HepG2 (cell line): ENCODE measurements around the gene IMPG2. TPM values are rescaled to one million over a fixed set of nuclear protein-coding genes. Genes with fewer than 3 reads are reported as not detected.
"Not testable (repeated sequence)": the region's sequence is repeated elsewhere in the genome, so short reads cannot be mapped to it uniquely, and the experiment has no call there.

ENCODE experiments used
- ATAC-seq: fragments of 200-7000 bp; cut with Tn5 transposase; 3 replicates; pipeline ENCODE4 v1.9.1; 2020; ENCODE audit warnings: mild to moderate bottlenecking, moderate library complexity
- BruUV-seq: library from RNA; stranded (reverse); fragments of 400-500 nt; replicated peaks from 2 replicates; lab custom pipeline; 2021; lab: Mats Ljungman, UMichigan
- CTCF ChIA-PET: fragments of 300-600 bp; formaldehyde crosslinking; extraction: SDS; loops from one replicate; lab custom pipeline; 2021; ENCODE audit warnings: low total read pairs, inconsistent platforms, low intra/inter-chr PET ratio; lab: Yijun Ruan, JAX
- POLR2A ChIA-PET: fragments of 350-600 bp; sonication (Branson Sonifier 250); formaldehyde crosslinking; loops from one replicate; lab custom pipeline; 2020; ENCODE audit warnings: antibody characterized with exemption, inconsistent platforms; lab: Yijun Ruan, JAX
- DNase-seq: peaks from one replicate; pipeline ENCODE4 v3.0.0-alpha.2; 2015; ENCODE audit warnings: low spot score
- FAIRE-seq: peaks from 3 replicates; lab custom pipeline; 2011; peaks lifted over from hg19 to GRCh38; lab: Jason Lieb, UNC
- H2AFZ ChIP-seq: one replicate; pipeline ENCODE4 v1.6.1; 2011; ENCODE audit warnings: low read length, inconsistent platforms
- H3K27ac ChIP-seq: fragments of 300-600 bp; 3 replicates; pipeline ENCODE4 v1.8.0; 2011; ENCODE audit warnings: mixed run types, mild to moderate bottlenecking, mixed read lengths, low read length, inconsistent platforms; ENCODE audit not compliant: insufficient read depth; ENCODE audit errors: extremely low read length
- H3K27me3 ChIP-seq, 2 experiments: fragments of 200-600 bp in 1 of 2; 2 replicates in 1 of 2; 3 replicates in 1 of 2; pipeline versions ENCODE4 v1.6.0 to v1.8.0; 2011; ENCODE audit warnings: low read length in 2 of 2, mild to moderate bottlenecking in 2 of 2, moderate library complexity in 2 of 2, inconsistent platforms in 1 of 2; ENCODE audit not compliant: insufficient read depth in 2 of 2, control insufficient read depth in 1 of 2
- H3K36me3 ChIP-seq, 2 experiments: fragments of 200-600 bp in 1 of 2; replicated peaks in 1 of 2; 2 replicates in 1 of 2; 3 replicates in 1 of 2; pipeline versions ENCODE4 v1.5.1 to v1.8.0; 2011; ENCODE audit warnings: low read length in 2 of 2, inconsistent platforms in 1 of 2; ENCODE audit not compliant: insufficient read depth in 2 of 2, control insufficient read depth in 1 of 2
- H3K4me1 ChIP-seq: 2 replicates; pipeline ENCODE4 v1.5.1; 2012; ENCODE audit warnings: low read length, inconsistent platforms; ENCODE audit not compliant: insufficient read depth
- H3K4me2 ChIP-seq: 2 replicates; pipeline ENCODE4 v1.6.0; 2011; ENCODE audit warnings: low read depth, low read length, inconsistent platforms
- H3K4me3 ChIP-seq, 3 experiments: fragments of 200-600 bp in 1 of 3; sonication (generic), shearing (Covaris generic) in 1 of 3; replicated peaks in 1 of 3; 2 replicates each; pipeline ENCODE4 v1.5.1; 2011 to 2016; ENCODE audit warnings: low read length in 3 of 3, inconsistent platforms in 2 of 3, low read depth in 2 of 3, mild to moderate bottlenecking in 2 of 3, control low read depth in 1 of 3, mixed read lengths in 1 of 3; ENCODE audit not compliant: insufficient read depth in 1 of 3
- H3K79me2 ChIP-seq: one replicate; pipeline ENCODE4 v1.6.1; 2011; ENCODE audit warnings: low read length, inconsistent platforms; ENCODE audit not compliant: insufficient read depth
- H3K9ac ChIP-seq: 2 replicates; pipeline ENCODE4 v1.6.0; 2011; ENCODE audit warnings: mild to moderate bottlenecking, low read depth, low read length, inconsistent platforms; ENCODE audit not compliant: insufficient read depth
- H3K9me3 ChIP-seq: 2 replicates; pipeline ENCODE4 v1.5.1; 2012; ENCODE audit warnings: mild to moderate bottlenecking, low read length
- H4K20me1 ChIP-seq: 2 replicates; pipeline ENCODE4 v1.6.0; 2011; ENCODE audit warnings: inconsistent platforms, mild to moderate bottlenecking, low read length, moderate library complexity; ENCODE audit not compliant: insufficient read depth
- GATA4 ChIP-seq: sonication (generic); IDR thresholded peaks from 2 replicates; pipeline ENCODE4 v1.6.1; 2016; ENCODE audit warnings: antibody characterized with exemption, low read depth, borderline replicate concordance
- KDM5B ChIP-seq: sonication (generic); formaldehyde crosslinking; IDR thresholded peaks from 2 replicates; pipeline ENCODE4 v1.4.0; 2020; ENCODE audit warnings: missing genetic modification reagents, mild to moderate bottlenecking, borderline replicate concordance
- RFX5 ChIP-seq: IDR thresholded peaks from 2 replicates; pipeline ENCODE4 v1.6.1; 2011; ENCODE audit warnings: low read depth, low read length, improper control_type of control experiment
- ZNF251 ChIP-seq: sonication (generic); formaldehyde crosslinking; IDR thresholded peaks from 2 replicates; pipeline ENCODE4 v1.9.0; 2021; ENCODE audit warnings: mild to moderate bottlenecking, missing genetic modification reagents
- ZNF362 ChIP-seq: sonication (generic); formaldehyde crosslinking; IDR thresholded peaks from 2 replicates; pipeline ENCODE4 v1.4.0; 2020; ENCODE audit warnings: missing genetic modification reagents, mild to moderate bottlenecking, borderline replicate concordance
- WGBS: methylation state at CpG from one replicate; pipeline ENCODE4 v1.1.6; 2017; ENCODE audit warnings: low lambda C conversion rate; 5-methylcytosine and 5-hydroxymethylcytosine counted together
- in situ Hi-C: cut with HindIII; loops from 2 replicates; pipeline ENCODE4 v1.10.0; 2017; ENCODE audit warnings: low pct_unique_long_range_greater_than_20kb; ENCODE audit not compliant: extremely low pct_ligation_motif_present
- intact Hi-C: fragments of 100-400 bp; cut with micrococcal nuclease; formaldehyde crosslinking; loops from one replicate; pipeline ENCODE4 v1.10.0; 2022; ENCODE audit not compliant: unreplicated experiment
- polyA plus RNA-seq, 8 experiments: library from polyadenylated mRNA; depleted of rRNA in 3 of 8; stranded (reverse) in 7 of 8; unstranded in 1 of 8; fragments of >200 nt; fragmentation: Illumina TruSeq in 4 of 8; extraction: Trizol in 4 of 8; gene quantifications; 2 replicates each; pipeline versions ENCODE4 v1.2.1 to v1.2.3, GENCODE V29; 2011 to 2016; ENCODE audit warnings: low read depth in 4 of 8, missing spikeins in 1 of 8, mixed read lengths in 1 of 8; ENCODE audit not compliant: insufficient read depth in 1 of 8
- total RNA-seq, 5 experiments: library from RNA; depleted of rRNA; stranded (reverse); fragments of >200 nt; fragmentation: Illumina TruSeq; extraction: Trizol; gene quantifications; 2 replicates each; pipeline ENCODE4 v1.2.3, GENCODE V29; 2016; ENCODE audit warnings: low read depth in 1 of 5

The IMPG2 gene
- total and polyA plus RNA-seq, 2 of the 13 experiments (the other 11 are each of a cell fraction or from before 2014, with no cell fraction given) = 0.02 to 0.03 TPM

GRCh38 chr3:101311676-101312075, 8.7 kb downstream of the IMPG2 start:
- no TSS peak for BruUV-seq
- FAIRE-seq (no peak), DNase-seq (no peak), ATAC-seq (no peak)
- Histone ChIP-seq H3K9ac (no peak overlapping the region), H3K4me1 (no peaks in the 10 kb centered on the region), H3K4me2 (no peak overlapping the region), H3K27ac (no peak overlapping the region), H4K20me1 (no peaks in the 10 kb centered on the region), H3K27me3 (no peaks in the 10 kb centered on the region), H2AFZ (no peak overlapping the region), H3K4me3 (no peak overlapping the region), H3K9me3 (peaks cover 23% of the 10 kb centered on the region), H3K36me3 (no peaks in the 10 kb centered on the region), H3K79me2 (no peaks in the 10 kb centered on the region)
- WGBS = 6% methylated on average over 2 of the region's 2 CpGs
- intact Hi-C loops (no loop called here), in situ Hi-C loops (no loop called here)
- TF ChIP-seq GATA4 = no peak
- TF ChIP-seq ZNF362 (CRISPR knock-in tag) = no peak
- ChIA-PET CTCF (no interaction called here), POLR2A (no interaction called here)

GRCh38 chr3:101310978-101311375, 9.4 kb downstream of the IMPG2 start:
- H3K4me2 ChIP-seq = no peak overlapping the region
- ATAC-seq = no peak
- no peaks in the 10 kb centered on the region for H3K36me3 ChIP-seq
- TF ChIP-seq RFX5 = no peak
- no peak for TF ChIP-seq KDM5B (CRISPR knock-in tag)
- no peak for TF ChIP-seq ZNF251 (CRISPR knock-in tag)
- POLR2A ChIA-PET = no interaction called here
- no peak overlapping the region for H3K27ac ChIP-seq
- no peaks in the 10 kb centered on the region for H3K4me1 ChIP-seq
- H3K27me3 ChIP-seq = no peaks in the 10 kb centered on the region
- peaks cover 23% of the 10 kb centered on the region for H3K9me3 ChIP-seq
- H3K4me3 ChIP-seq = no peak overlapping the region
- in situ Hi-C loops = no loop called here
- no TSS peak for BruUV-seq
- H3K79me2 ChIP-seq = no peaks in the 10 kb centered on the region
- no peak for FAIRE-seq
- DNase-seq = no peak
- H3K9ac ChIP-seq = no peak overlapping the region
- no peaks in the 10 kb centered on the region for H4K20me1 ChIP-seq
- CTCF ChIA-PET = no interaction called here
- H2AFZ ChIP-seq = no peak overlapping the region
- intact Hi-C loops = no loop called here

- POLR2A ChIA-PET = not testable (repeated sequence)
Measured at GRCh38 chr3:101308147-101308772, 12.1 kb downstream of the IMPG2 start.

More at GRCh38 chr3:101308147-101308772, 12.1 kb downstream of the IMPG2 start:
- BruUV-seq, H3K9ac ChIP-seq, H2AFZ ChIP-seq, H3K27ac ChIP-seq, H3K4me3 ChIP-seq, H3K4me2 ChIP-seq, DNase-seq, in situ Hi-C loops, H4K20me1 ChIP-seq, intact Hi-C loops, ATAC-seq, FAIRE-seq, H3K79me2 ChIP-seq, CTCF ChIA-PET, H3K4me1 ChIP-seq, H3K27me3 ChIP-seq, H3K36me3 ChIP-seq: not testable (repeated sequence)
- peaks cover 23% of the 10 kb centered on the region for H3K9me3 ChIP-seq
